MG63 (cell line): ENCODE results near the gene C19orf18. TPM values are rescaled to one million over a fixed set of nuclear protein-coding genes. Genes with fewer than 3 reads are reported as not detected.
"Not testable (repeated sequence)": the region's sequence is repeated elsewhere in the genome, so short reads cannot be mapped to it uniquely, and the experiment has no call there.

Experiments
- DNase-seq: peaks from one replicate; pipeline ENCODE4 v3.0.0-alpha.2; 2020
- H3K27me3 ChIP-seq: fragments of 250-450 bp; sonication (Bioruptor Pico); 2 replicates; pipeline ENCODE4 v1.5.1; 2020; ENCODE audit warnings: mild to moderate bottlenecking, moderate library complexity
- H3K36me3 ChIP-seq: fragments of 250-450 bp; sonication (Bioruptor Pico); 2 replicates; pipeline ENCODE4 v1.5.1; 2020; ENCODE audit warnings: mild to moderate bottlenecking, moderate library complexity
- H3K4me3 ChIP-seq: fragments of 250-450 bp; sonication (Bioruptor Pico); 2 replicates; pipeline ENCODE4 v1.5.1; 2020; ENCODE audit warnings: mild to moderate bottlenecking, moderate library complexity
- H3K9me3 ChIP-seq: fragments of 250-450 bp; sonication (Bioruptor Pico); 2 replicates; pipeline ENCODE4 v1.5.1; 2020; ENCODE audit warnings: mild to moderate bottlenecking, moderate library complexity
- total RNA-seq: library from RNA; depleted of rRNA; stranded (reverse); fragments of >200 nt; shearing (Covaris generic); gene quantifications from 2 replicates; pipeline ENCODE4 v1.2.3, GENCODE V29; 2014; ENCODE audit warnings: low replicate concordance

C19orf18 gene
- total RNA-seq, 1 experiment from 2014 or later = not detected

DNA sequence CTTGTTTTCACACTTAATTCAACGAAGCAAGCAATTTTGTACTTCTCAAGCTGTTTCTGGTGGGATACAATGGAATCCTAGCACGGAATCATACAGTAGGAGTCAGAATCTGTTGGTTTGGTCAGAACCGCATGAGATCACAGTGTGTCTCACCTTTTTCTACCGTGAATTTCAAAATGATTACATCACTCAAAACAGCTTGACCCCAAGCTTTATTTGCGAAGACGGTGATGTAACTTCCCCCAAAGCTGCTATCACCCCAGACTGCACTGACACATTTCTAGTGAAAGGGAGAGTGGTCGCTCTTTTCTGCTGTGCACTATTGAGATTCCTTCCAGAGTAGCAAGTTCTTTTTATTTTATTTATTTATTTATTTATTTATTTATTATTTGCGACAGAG lies 9.6 kb downstream of the C19orf18 start:
- DNase-seq = no peak
- Histone ChIP-seq H3K4me3 (no peak overlapping the region), H3K36me3 (no peaks in the 10 kb centered on the region), H3K9me3 (peaks cover 10% of the 10 kb centered on the region), H3K27me3 (no peaks in the 10 kb centered on the region)

DNA sequence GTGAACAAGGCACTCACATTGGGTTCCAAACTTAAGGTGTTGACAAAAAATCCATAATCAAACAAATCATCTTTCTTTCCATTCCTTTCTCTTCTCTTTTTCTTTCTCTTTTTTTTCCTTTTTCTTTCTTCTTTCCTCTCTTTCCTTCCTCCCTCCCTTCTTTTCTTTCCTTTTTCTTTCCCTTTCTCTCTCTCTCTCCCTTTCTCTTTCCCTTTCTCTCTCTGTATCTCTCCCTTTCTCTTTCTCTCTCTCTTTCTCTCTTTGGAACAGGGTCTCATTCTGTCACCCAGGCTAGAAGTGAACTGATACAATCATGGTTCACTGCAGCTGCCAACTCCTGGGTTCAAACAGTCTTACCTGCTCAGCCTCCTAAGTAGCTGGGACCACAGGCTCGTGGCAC lies 12.5 kb downstream of the C19orf18 start:
- Histone ChIP-seq H3K4me3 (no peak overlapping the region), H3K27me3 (no peaks in the 10 kb centered on the region), H3K9me3 (peaks cover 7% of the 10 kb centered on the region), H3K36me3 (no peaks in the 10 kb centered on the region)
- no peak for DNase-seq

DNA sequence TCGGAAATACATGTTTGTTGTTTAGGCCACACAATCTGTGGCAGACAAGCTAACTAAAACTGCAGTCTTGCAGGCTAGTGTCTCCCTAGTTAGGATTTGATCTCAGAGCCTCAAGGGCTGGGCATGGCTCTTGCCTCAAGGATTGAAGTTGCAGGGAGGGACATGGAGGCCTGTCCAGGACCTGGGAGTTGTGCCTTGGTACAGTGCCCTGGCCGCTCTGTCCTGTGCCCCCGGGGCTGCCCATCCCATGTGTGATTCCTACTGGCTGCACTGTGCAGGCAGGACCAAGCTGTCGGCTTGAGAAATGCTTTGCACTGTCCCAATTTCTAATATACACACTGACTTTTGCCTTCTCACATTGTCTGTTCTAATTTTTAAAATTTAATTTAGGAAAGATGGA lies 19.3 kb downstream of the C19orf18 start:
- DNase-seq = no peak
- H3K4me3 ChIP-seq = no peak overlapping the region
- no peaks in the 10 kb centered on the region for H3K36me3 ChIP-seq
- H3K27me3 ChIP-seq = no peaks in the 10 kb centered on the region
- H3K9me3 ChIP-seq = no peaks in the 10 kb centered on the region; the same call in 1 of the 2 replicates

DNA sequence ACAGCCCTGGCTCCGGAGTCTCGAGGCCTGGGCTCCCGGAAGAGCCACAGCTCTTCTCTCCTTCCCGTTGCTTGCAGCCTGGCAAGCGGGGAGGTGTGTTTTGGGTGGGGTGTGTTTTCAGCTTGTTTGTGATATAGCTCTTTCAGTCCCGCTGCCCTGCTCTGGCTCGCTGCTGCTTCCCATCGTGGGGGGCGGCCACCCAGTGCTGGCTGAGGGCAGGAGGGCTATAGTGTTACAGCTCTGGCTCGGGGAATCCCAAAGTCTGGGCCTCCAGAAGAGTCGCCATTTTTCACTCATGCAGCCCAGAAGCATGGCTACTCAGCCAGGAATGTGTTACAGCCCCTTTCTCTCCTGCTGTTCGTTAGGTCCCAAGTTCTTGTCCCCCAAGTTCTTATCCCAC lies 24.6 kb downstream of the C19orf18 start:
- no peak overlapping the region for H3K4me3 ChIP-seq
- no peaks in the 10 kb centered on the region for H3K27me3 ChIP-seq
- no peak for DNase-seq
- H3K36me3 ChIP-seq = 0 out of 2 replicates have a peak, but pooled peaks cover 3% of the 10 kb centered on the region
- peaks cover 5% of the 10 kb centered on the region for H3K9me3 ChIP-seq

DNA sequence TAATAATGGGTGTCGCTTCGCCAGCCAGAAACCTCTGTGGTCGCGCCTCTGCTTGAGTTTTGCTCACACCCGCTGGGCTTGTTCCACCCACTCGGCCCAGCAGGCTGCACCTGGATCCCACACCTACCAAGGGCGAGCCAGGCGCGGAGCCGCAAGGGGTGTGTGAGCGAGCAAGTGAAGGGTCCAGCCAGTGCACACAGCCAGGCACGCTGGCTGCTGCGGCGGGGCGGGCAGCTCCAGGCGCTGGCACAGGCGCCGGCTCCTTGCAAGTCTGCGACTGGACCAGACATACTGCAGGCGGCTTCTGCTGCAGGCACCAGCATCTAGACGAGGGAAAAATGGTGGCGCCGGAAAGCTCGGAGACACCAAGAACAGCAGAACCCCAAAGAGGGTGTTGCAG lies 25.0 kb downstream of the C19orf18 start:
- Histone ChIP-seq H3K36me3 (0 out of 2 replicates have a peak, but pooled peaks cover 3% of the 10 kb centered on the region), H3K27me3 (no peaks in the 10 kb centered on the region), H3K4me3 (no peak overlapping the region), H3K9me3 (peaks cover 6% of the 10 kb centered on the region)
- DNase-seq = no peak

DNA sequence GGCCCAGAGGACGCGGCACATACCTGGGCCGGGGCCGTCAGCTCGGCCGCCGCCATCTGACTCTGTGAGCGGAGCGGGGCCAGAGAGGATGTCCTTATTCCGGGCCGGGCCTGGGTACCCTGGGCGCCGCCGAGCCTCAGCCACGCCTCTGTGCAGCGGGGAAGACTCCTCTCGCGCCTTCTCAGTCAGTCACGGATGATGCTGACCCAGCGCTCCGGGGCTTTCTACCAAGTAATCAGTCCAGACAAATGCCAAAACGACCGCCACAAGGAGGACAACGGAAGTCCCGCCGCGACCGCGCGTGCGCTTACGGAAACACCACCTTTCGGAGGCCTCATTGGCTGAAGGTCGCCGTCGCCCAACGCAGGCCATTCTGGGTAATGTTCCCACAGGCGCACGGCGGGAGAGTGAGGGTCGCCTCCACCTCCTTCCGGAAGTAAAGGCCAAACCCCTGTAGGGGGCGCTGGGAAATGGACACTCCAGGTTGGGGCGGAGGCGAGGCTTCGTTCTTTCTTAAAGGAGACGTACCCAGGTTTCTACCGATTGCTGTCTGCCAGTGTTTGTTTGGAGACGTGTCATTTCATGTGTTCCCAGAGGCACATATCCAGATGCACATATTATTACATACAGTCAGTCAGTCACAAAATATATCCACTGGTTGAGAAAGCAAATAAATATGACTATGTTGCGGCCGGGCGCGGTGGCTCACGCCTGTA lies 26.8 kb downstream of the C19orf18 start, which contains the start of gene ZNF256:
Gene ZNF256 (minus strand): TSS at position 288 of the 716 bp plus-strand sequence. CDS start 232 bp downstream, at position 56.
- Histone ChIP-seq H3K36me3 (peaks cover 6% of the 10 kb centered on the region; the same call in 1 of the 2 replicates), H3K4me3 (peak within 1 kb of the TSS; percentile 65), H3K9me3 (peaks cover 9% of the 10 kb centered on the region), H3K27me3 (no peaks in the 10 kb centered on the region)
- peak; percentile 89 for DNase-seq

DNA sequence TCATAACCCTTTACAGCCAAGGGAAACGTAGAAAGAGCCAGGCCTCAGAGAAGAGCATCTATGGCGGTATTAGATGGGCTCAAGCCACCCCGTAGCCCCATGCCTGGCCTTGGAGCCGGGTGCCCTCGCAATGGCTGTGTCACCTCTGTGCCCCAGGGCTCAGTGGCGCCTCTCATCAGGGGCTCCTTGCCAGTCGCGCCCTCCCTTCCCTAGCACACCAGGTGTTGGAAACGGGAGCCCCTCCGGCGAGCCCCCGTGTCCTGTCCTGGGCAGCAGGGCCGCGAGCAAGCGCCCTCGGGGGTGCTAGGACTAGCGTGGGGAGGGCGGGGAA lies 27.3 kb downstream of the C19orf18 start:
- Histone ChIP-seq H3K27me3 (no peaks in the 10 kb centered on the region), H3K36me3 (peaks cover 9% of the 10 kb centered on the region), H3K4me3 (peak overlapping the region; percentile 65), H3K9me3 (peaks cover 15% of the 10 kb centered on the region)
- DNase-seq = no peak

DNA sequence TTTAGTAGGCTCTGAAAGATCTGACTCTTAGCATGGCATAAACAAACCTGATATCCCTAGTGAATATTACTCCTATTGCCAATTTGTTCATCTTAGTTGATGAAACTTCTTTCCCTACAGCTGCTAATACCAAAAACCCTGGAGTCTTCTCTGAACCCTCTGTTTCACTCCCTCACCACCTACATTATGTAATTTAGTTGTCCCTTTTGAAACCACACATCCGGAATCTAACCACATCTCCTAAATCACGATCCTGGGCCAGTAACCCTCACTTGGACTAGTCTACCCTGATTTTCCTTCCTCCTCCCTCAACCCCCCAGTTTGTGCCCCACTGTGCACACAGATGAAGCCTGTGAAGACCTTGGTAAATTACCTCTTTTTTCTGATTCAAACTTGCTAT lies 28.0 kb downstream of the C19orf18 start:
- peaks cover 17% of the 10 kb centered on the region for H3K36me3 ChIP-seq
- H3K9me3 ChIP-seq = peaks cover 22% of the 10 kb centered on the region
- H3K27me3 ChIP-seq = no peaks in the 10 kb centered on the region
- H3K4me3 ChIP-seq = peak overlapping the region; percentile 65
- DNase-seq = no peak

DNA sequence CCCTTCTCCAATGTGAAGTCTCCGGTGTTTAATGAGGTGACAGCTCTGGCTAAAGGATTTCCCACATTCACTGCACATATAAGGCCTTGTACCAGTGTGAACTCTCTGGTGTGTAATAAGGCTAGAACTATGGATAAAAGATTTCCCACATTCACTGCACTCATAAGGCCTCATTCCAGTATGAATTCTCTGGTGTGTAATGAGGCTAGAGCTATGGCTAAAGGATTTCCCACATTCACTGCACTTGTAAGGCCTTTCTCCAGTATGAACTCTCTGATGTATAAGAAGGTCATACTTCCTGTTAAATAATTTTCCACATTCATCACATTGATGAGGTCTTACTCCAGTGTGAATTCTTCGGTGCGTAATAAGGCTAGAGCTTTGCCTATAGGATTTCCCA lies 32.7 kb downstream of the C19orf18 start:
- DNase-seq = no peak
- Histone ChIP-seq H3K9me3 (peaks cover 32% of the 10 kb centered on the region), H3K4me3 (no peak overlapping the region), H3K27me3 (no peaks in the 10 kb centered on the region), H3K36me3 (peaks cover 17% of the 10 kb centered on the region)

DNA sequence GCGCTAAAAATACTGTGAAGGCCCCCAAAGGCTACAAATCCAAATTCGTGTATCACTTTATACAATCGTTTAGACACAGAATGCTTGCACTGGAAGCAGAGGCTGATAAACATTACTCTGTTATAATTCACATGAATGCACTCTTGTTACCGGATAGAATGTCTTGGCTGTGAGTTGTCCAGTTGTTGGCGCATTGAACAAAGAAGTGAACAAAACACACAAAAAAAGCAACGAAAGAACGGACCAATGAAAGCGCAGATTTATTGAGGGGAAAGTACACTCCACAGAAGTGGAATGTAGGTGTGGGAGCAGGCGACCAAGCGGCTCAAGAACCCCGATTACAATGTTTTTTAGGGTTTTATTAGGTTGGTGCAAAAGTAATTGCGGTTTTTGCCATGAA lies 38.6 kb downstream of the C19orf18 start:
- no peaks in the 10 kb centered on the region for H3K36me3 ChIP-seq
- H3K27me3 ChIP-seq = no peaks in the 10 kb centered on the region
- DNase-seq = no peak
- peaks cover 31% of the 10 kb centered on the region for H3K9me3 ChIP-seq
- H3K4me3 ChIP-seq = no peak overlapping the region

DNA sequence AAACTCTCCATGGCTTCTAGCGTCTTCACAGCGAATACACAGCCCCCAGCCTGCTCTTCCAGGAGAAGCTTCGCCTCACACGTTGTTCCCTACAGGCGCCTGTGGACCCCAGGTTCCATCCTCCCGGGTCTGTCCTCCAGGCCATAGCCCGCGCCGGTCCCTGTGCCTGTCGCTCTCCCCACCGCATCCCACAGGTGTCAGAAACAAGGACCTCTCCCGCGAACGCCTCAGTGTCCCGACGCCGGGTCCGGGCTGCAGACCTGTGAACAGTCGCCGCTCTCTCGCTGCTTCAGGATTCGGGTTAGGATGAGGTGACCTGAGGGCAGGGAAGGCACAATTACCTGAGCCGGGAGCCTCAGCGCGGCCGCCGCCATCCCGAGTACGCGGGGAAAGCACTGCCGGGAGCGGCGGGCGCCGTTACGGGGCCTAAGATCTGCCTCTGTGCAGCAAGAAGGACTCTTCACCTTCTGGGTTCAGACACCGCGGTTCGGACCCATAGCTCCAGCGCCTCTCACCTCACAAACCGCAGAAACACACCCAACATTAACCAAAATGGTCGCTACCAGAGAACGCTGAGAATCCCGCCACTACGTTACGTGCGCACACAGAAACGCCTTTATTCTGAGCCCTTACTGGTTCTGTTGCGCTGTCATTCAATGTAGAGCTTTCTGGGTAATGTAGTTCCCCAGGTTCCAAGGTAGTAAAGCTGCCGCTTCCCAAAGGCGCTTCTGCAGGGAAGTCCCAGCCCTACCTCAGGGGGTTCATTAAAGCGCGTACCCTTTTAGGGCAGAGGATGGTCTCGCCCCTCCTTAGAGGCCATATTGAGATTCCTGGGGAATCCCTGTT lies 39.3 kb downstream of the C19orf18 start, which contains the start of gene ZNF418:
Gene ZNF418 (minus strand): TSS at position 583 of the 846 bp plus-strand sequence. CDS start 1,580 bp downstream, outside the sequence.
- no peaks in the 10 kb centered on the region for H3K27me3 ChIP-seq
- DNase-seq = no peak
- no peaks in the 10 kb centered on the region for H3K36me3 ChIP-seq
- H3K9me3 ChIP-seq = peaks cover 31% of the 10 kb centered on the region
- peak within 1 kb of the TSS; percentile 23 for H3K4me3 ChIP-seq

DNA sequence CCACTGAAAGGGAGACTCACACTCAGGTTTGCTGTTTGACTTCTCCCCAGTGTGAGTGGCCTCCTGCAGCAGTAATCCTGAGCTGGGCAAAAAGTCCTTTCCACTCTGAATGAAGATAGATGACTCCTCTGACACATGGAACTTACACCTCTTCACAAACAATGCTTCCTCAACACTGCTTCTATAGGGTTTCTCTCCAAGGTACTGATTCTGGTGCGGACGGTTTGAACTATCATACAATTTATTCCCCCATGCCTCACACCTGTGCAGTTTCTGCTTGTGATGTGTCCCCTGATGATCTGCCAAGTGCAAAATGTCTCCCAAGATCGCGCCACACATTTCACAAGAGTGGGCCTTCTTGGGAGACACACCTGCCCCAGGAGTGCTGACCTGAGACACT lies 46.7 kb downstream of the C19orf18 start:
- peaks cover 7% of the 10 kb centered on the region; the same call in 1 of the 2 replicates for H3K9me3 ChIP-seq
- H3K36me3 ChIP-seq = no peaks in the 10 kb centered on the region
- no peaks in the 10 kb centered on the region for H3K27me3 ChIP-seq
- no peak for DNase-seq
- H3K4me3 ChIP-seq = no peak overlapping the region

DNA sequence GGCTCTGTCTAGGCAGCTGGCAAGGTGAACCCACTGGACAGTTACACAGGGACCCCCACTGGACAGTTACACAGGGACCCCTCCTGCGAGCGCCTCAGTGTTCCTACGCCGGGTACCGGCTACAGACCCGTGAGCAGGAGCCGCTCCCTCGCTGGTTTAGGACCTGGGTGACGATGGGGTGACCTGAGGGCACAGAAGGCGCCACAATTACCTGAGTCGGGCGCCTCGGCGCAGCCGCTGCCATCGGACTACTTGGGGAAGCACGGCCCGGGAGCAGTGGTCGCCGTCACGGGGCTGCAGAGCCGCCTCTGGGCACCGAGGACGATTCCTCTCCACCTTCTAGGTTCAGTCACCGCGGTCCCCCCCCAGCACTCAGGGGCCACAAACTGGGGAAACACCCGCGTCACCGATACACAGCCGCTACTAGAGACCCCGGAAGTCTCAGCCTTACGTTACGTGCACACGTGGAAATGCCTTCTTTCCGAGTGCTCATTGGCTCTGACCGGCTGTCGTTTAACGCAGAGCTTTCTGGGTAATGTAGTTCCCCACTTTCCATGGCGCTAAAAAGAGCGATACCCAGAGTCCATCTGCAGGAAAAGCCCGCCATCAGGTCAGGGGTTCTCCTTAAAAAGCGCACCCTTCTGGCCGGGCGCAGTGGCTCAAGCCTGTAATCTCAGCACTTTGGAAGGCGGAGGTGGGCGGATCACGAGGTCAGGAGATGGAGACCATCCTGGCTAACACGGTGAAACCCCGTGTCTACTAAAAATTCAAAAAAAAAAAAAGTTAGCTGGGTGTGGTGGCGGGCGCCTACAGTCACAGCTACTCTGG lies 58.0 kb downstream of the C19orf18 start, which contains the start of gene ZNF417:
Gene ZNF417 (minus strand): TSS at position 425 of the 828 bp plus-strand sequence. CDS start 181 bp downstream, at position 244.
- peak; percentile 85 for DNase-seq
- H3K36me3 ChIP-seq = peaks cover 18% of the 10 kb centered on the region
- H3K9me3 ChIP-seq, H3K27me3 ChIP-seq: not testable (repeated sequence)
- H3K4me3 ChIP-seq = peak within 1 kb of the TSS; percentile 82

DNA sequence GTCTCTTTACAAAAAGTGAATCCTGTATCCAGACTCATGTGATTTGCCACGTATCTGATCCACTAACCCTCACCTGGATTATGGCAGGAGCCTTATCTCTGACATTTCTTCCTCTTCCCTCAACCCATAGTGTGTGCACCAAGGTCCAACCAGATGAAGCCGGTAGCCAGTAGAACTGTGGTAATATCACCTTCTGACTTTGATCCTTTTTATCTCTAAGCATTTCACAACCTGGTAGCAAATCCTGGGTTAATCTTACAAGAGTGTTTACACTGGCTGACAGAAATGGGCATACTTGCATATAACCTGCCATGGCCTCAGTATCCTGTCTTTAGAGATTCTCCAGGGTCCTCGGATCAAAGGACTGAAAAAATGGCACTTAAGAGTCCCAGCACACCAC lies 59.8 kb downstream of the C19orf18 start:
- no peak for DNase-seq
- H3K27me3 ChIP-seq = no peaks in the 10 kb centered on the region
- H3K9me3 ChIP-seq = peaks cover 15% of the 10 kb centered on the region
- peaks cover 32% of the 10 kb centered on the region for H3K36me3 ChIP-seq
- H3K4me3 ChIP-seq = no peak overlapping the region
